ENCODE data around the gene HELZ. TPM values are rescaled to one million over a fixed set of nuclear protein-coding genes. Genes with fewer than 3 reads are reported as not detected.

Gene HELZ
- total RNA-seq, 1 donor from 2014 or later = 63.5 TPM

DNA sequence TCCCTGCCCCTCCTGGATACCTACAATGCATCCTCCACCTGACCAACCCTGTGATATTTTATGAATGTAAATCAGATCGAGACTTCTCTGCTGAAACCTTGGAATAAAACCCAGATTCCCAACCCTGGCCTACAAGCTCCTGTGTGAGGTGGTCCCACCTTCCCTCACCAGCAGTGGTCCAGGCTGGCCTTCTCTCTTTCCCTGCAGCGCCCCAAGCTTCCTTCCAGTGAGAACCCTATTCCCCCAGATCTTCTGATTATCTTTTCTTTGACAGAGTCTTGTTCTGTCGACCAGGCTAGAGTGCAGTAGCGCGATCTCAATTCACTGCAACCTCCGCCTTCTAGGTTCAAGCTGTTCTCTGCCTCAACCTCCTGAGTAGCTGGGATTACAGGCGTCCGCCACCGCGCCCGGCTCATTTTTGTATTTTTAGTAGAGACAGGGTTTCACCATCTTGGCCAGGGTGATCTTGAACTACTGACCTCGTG lies 2.5 kb upstream of the HELZ start:
- TF ChIP-seq, protein P1, sequence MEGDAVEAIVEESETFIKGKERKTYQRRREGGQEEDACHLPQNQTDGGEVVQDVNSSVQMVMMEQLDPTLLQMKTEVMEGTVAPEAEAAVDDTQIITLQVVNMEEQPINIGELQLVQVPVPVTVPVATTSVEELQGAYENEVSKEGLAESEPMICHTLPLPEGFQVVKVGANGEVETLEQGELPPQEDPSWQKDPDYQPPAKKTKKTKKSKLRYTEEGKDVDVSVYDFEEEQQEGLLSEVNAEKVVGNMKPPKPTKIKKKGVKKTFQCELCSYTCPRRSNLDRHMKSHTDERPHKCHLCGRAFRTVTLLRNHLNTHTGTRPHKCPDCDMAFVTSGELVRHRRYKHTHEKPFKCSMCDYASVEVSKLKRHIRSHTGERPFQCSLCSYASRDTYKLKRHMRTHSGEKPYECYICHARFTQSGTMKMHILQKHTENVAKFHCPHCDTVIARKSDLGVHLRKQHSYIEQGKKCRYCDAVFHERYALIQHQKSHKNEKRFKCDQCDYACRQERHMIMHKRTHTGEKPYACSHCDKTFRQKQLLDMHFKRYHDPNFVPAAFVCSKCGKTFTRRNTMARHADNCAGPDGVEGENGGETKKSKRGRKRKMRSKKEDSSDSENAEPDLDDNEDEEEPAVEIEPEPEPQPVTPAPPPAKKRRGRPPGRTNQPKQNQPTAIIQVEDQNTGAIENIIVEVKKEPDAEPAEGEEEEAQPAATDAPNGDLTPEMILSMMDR (IDR thresholded peaks at IDR 0.05) = no peak
- Mint-ChIP-seq H3K9me3 (ENCODE audit: unreplicated experiment) (no peaks in the 10 kb centered on the region), H3K36me3 (ENCODE audit: unreplicated experiment) (no peaks in the 10 kb centered on the region), H3K4me3 (ENCODE audit: unreplicated experiment) (no peak overlapping the region), H3K27ac (ENCODE audit: unreplicated experiment) (no peak overlapping the region), H3K4me1 (ENCODE audit: unreplicated experiment) (peaks cover 36% of the 10 kb centered on the region), H3K27me3 (ENCODE audit: unreplicated experiment) (no peaks in the 10 kb centered on the region)
- peak; percentile 68 for DNase-seq (ENCODE audit: extremely low spot score, unreplicated experiment)

DNA sequence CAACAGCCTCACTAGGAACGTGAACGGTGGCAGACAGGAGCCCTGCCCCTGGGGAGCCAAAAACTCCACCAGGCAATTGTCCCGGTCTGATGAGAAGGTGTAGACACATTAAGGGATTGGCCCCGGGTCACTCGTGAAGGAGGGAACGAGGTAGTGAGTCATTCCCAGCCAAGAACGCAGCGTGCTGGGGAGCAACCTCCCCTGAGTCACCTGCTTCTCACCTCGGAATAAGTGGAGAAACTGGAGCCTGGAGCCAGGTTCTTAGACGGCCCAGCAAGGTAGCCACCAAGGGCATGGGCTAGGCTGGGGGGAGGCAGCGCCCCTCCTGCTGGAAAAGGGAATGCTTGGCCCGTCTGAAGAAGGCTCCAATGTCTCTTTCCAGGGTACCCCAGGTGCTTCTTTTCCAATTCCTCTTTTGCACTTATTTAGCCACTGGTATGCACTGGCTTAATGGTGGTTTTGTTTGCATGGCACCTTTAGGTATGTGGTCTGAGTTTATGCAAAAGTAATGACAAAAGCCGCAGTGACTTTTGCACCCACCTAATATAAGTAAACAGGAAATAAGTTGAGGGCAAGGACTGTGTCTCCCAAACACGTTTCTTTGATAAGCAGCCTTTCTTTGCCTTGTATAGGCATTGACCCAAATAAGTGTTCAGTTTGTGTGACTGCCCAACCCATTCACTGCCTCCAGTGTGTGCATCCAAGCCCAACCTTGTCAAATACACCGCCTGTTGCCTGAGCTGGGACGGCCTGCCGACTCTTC lies 1.8 kb upstream of the HELZ start:
- Mint-ChIP-seq H3K27ac (ENCODE audit: unreplicated experiment) (peak overlapping the region; percentile 62), H3K4me1 (ENCODE audit: unreplicated experiment) (peaks cover 34% of the 10 kb centered on the region), H3K4me3 (ENCODE audit: unreplicated experiment) (peak overlapping the region; percentile 73), H3K9me3 (ENCODE audit: unreplicated experiment) (no peaks in the 10 kb centered on the region), H3K27me3 (ENCODE audit: unreplicated experiment) (no peaks in the 10 kb centered on the region), H3K36me3 (ENCODE audit: unreplicated experiment) (no peaks in the 10 kb centered on the region)
- TF ChIP-seq, protein P1 (IDR thresholded peaks at IDR 0.05) = no peak
- peak; percentile 75 for DNase-seq (ENCODE audit: extremely low spot score, unreplicated experiment)

DNA sequence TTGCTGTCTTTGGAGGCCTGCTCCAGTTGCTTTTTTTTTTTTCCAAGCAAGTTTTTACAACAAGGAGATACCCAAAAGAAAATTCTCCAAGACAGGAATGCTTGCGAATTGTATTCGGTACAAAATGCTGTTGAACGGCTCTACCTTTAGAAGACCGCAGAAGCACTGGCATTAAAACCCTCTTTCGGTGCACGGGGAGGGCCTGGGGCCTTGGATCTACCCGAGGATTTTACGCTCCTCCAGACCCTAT lies 1.3 kb upstream of the HELZ start:
- peak overlapping the region; percentile 73 for H3K4me3 Mint-ChIP-seq (ENCODE audit: unreplicated experiment)
- no peak for DNase-seq (ENCODE audit: extremely low spot score, unreplicated experiment)
- H3K27ac Mint-ChIP-seq (ENCODE audit: unreplicated experiment) = peak overlapping the region; percentile 62
- TF ChIP-seq, protein P1 (IDR thresholded peaks at IDR 0.05) = no peak
- no peaks in the 10 kb centered on the region for H3K9me3 Mint-ChIP-seq (ENCODE audit: unreplicated experiment)
- H3K36me3 Mint-ChIP-seq (ENCODE audit: unreplicated experiment) = no peaks in the 10 kb centered on the region
- peaks cover 36% of the 10 kb centered on the region for H3K4me1 Mint-ChIP-seq (ENCODE audit: unreplicated experiment)
- no peaks in the 10 kb centered on the region for H3K27me3 Mint-ChIP-seq (ENCODE audit: unreplicated experiment)

DNA sequence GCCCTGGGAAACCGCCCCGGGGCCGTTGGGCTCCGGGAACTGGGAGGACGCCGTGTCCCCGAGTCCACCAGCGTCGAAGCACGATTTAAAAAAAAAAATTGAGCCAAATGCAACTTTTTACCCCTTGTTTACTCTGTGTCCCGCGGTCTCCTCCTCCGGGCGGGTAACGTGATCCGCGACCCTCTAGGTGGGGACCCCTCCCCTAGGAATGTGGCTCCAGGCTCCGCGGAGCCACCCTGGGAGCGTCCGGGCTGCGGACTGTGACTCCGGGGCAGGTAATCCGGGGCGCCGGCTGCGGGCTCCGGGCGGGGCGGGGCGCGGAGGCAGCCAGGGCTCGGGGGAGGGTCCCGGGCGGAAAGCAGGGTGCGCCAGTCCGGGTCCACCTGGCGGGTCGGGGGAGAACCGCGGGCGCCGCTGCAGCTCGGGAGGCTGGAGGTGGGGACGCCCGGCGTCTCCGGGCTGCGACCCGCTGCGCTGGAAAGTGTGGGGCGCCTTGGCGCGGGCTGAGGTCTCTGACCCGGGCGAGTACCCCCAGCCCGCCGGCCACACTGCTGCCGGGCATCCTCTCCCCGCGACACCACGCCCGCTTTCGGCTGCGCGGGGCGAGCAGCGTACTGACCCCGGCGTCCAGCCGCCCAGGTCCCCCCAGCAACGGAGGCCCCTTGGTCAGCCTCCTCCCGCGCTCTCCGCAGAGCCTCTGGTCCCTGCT lies 852 bp upstream of the HELZ start:
- H3K27me3 Mint-ChIP-seq (ENCODE audit: unreplicated experiment) = no peaks in the 10 kb centered on the region
- H3K4me1 Mint-ChIP-seq (ENCODE audit: unreplicated experiment) = peaks cover 38% of the 10 kb centered on the region
- H3K27ac Mint-ChIP-seq (ENCODE audit: unreplicated experiment) = peak overlapping the region; percentile 73
- H3K9me3 Mint-ChIP-seq (ENCODE audit: unreplicated experiment) = no peaks in the 10 kb centered on the region
- no peaks in the 10 kb centered on the region for H3K36me3 Mint-ChIP-seq (ENCODE audit: unreplicated experiment)
- TF ChIP-seq, protein P1 (IDR thresholded peaks at IDR 0.05) = peak; percentile 24
- peak overlapping the region; percentile 78 for H3K4me3 Mint-ChIP-seq (ENCODE audit: unreplicated experiment)
- peak; percentile 85 for DNase-seq (ENCODE audit: extremely low spot score, unreplicated experiment)

DNA sequence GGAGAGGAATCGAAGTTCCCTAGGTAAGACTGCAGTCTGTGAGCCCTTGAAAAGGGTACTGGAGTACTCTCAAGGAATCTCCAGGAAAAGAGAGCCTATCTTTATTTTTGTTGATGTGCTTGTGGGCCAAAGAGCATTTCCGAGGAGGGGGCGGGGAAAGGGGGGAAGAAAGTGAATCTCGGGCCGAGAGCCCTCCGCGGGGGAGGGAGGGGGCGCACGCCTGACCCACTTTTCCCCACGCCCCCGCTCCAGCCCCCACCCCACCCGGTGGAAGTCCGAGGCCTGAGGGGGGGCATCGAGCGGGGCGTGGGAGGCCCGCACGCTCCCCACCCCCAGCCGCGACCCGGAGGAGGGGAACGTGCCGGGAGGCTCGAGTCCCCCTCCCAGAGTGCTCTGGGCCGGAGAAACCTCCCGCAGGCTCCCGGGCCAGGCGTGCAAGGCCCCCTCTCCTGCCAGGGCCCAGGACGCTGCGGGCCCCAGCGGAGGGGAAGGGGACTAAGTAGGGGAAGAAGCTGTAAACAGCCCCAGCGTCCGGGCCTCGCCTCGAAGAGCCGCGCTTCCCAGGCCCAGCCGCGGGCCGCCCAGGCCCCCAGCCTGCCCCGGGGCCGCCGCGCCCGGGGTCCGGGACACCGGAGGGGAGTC lies 444 bp downstream of the HELZ start:
- H3K27me3 Mint-ChIP-seq (ENCODE audit: unreplicated experiment) = no peaks in the 10 kb centered on the region
- TF ChIP-seq, protein P1 (IDR thresholded peaks at IDR 0.05) = no peak
- peak overlapping the region; percentile 90 for H3K4me3 Mint-ChIP-seq (ENCODE audit: unreplicated experiment)
- peaks cover 2% of the 10 kb centered on the region for H3K36me3 Mint-ChIP-seq (ENCODE audit: unreplicated experiment)
- DNase-seq (ENCODE audit: extremely low spot score, unreplicated experiment) = peak; percentile 46
- peak overlapping the region; percentile 70 for H3K27ac Mint-ChIP-seq (ENCODE audit: unreplicated experiment)
- H3K4me1 Mint-ChIP-seq (ENCODE audit: unreplicated experiment) = peaks cover 50% of the 10 kb centered on the region
- H3K9me3 Mint-ChIP-seq (ENCODE audit: unreplicated experiment) = no peaks in the 10 kb centered on the region

All from osteocyte (in vitro differentiated cells).